Activated T-cell treated with anti-CD3 and anti-CD28 coated beads for 24 hours (primary cell): ENCODE results near the gene TMC4.
"Not testable (repeated sequence)": the region's sequence is repeated elsewhere in the genome, so short reads cannot be mapped to it uniquely, and the experiment has no call there.

Experiments used
- DNase-seq: peaks from one replicate; pipeline ENCODE4 v3.0.0-alpha.2; 2020; ENCODE audit warnings: low read depth

TMC4 gene

DNA sequence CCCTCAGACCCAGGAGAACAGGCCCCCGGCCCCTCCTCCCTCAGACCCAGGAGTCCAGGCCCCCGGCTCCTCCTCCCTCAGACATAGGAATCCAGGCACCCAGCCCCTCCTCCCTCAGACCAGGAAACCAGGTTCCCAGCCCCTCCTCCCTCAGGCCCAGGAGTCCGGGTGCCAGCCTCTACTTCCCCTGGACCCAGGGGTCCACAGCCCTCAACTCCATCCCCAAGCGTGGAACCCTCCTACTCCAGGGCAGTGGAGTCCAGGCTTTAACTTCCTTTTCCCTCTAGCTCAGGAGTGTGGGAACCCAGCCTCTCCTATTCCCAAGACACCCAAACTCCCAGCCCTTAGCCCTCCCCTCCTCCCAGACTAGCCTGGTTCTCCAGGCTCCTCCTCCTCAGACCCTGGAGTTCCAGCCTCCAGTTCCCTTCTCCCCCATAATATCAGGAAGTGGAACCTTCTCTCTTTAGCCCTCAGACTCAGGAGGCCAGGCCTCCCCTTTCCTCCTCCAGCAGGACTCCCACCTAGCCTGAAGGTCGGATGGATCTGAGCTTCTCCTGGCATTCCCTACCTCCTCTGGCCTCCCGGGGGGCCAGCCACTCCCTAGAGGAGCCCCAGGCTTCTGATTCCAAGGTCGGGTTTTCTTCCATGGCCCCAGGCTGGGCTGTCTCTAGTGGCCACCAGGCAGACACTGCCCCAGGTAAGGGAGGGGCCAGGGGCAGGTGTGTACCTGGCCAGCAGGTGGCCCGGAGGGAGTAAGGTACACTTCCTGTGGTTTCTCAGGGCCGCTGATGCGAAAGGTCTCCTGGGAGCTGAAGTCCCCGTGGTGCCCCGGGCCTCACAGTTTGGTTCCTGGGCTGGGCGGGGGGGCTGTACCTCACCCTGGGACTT lies at the start of gene TMC4:
TSS of gene TMC4 (minus strand) at position 690 of the 888 bp plus-strand sequence. CDS start at position 647, 43 bp downstream.
- no peak for DNase-seq

GRCh38 chr19:54221947-54222346 lies 49.0 kb upstream of the TMC4 start:
- DNase-seq = not testable (repeated sequence)

DNA sequence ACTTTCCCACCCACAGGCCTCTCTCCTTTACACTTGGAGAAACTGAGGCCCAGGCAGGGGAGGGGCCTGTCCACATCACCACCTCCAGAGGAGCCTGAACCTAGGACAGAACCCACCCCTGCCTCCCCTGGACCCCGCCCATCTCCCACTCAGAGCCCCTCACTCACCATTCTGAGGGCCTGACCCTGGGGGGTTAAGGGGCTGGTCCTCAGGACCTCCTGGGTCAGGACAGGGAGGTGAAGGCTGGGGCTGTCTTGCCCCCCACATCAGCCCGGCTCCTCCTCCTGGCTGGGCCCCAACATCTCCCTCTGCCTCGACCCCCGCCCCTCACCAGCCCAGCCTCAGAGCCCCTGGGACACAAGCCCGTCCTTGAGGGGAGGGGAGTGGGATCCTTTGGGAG lies 46.7 kb upstream of the TMC4 start:
- not testable (repeated sequence) for DNase-seq

- DNase-seq = no peak
These were observed 46.2 kb upstream of the TMC4 start for GRCh38 chr19:54218960-54219661.

- DNase-seq = no peak
These were observed 45.3 kb upstream of the TMC4 start for GRCh38 chr19:54218259-54218658.

DNA sequence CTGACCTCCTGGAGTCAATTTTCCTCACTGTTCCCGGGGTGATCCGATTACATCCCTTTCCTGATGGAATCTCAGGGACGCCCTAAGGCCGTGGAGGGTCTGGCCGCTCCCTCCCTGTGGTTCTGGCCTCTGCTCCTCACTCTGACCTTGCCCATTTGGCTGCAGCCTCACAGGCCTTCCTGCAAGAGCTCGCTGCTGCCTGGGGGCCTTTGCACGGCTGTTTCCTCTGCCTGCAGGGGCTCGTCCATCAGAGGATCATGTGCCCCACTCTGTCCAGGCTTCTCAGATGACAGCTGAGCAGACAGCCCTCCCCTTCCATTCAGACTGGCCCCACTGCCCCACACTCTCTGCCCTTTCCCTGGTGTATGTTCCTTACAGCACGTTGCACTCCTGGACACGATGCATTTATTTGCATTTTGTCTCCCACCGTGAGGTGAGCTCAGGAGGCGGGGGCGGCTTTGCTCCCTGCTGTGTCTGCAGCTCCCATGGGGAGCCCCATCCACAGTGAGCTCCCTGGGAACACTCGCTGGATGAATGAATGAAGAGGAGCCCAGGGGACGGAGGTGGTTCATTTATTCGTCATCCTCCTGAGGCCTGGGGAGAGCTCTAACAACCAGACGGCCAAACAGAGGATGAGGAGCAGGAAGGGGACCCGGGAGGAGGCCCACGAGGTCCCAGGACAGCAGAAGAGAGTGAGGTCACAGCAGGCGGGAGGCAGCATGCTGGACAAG lies 44.7 kb upstream of the TMC4 start:
- not testable (repeated sequence) for DNase-seq

DNA sequence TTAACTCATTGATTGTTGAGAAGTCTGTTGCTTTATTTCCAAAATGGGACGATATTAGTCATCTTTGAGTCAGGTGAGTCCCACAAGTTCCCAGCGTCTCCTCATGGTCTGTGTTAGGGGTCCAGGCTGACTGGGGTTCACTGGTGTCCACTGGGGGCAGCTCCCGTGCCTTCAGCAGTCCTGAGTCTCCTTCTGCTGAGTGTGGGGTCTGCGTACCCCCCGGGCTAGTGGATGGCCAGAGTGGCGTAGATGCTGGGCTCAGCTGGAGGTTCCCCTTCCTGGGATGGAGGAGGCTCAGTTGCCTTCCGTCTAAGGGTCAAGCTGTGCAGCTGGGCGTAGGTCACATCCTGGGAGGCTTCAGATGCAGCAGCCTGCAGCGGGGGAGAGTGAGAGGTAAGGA lies 43.9 kb upstream of the TMC4 start:
- DNase-seq = no peak

DNA sequence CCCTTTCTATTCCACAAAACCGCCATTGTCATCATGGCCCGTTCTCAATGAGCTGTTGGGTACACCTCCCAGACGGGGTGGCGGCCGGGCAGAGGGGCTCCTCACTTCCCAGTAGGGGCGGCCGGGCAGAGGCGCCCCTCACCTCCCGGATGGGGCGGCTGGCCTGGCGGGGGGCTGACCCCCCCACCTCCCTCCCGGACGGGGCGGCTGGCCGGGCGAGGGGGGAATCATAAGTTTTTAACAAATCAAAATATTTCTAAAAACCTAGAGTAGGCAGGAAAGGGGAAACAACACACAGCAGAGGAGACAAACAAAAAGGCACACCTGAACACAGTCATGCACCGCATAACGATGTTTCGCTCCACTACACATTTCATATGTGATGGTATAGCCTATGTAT lies 41.8 kb upstream of the TMC4 start:
- not testable (repeated sequence) for DNase-seq

DNA sequence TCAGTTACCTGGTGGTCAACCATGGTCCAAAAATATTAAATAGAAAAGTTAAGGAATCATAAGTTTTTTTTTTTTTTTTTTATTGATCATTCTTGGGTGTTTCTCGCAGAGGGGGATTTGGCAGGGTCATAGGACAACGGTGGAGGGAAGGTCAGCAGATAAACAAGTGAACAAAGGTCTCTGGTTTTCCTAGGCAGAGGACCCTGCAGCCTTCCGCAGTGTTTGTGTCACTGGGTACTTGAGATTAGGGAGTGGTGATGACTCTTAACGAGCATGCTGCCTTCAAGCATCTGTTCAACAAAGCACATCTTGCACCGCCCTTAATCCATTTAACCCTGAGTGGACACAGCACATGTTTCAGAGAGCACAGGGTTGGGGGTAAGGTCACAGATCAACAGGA lies 41.3 kb upstream of the TMC4 start:
- DNase-seq = not testable (repeated sequence)

- no peak for DNase-seq
These were observed 38.3 kb upstream of the TMC4 start for GRCh38 chr19:54211235-54211634.

- DNase-seq = peak; percentile 23
These were observed 37.0 kb upstream of the TMC4 start for GRCh38 chr19:54209811-54210494.

GRCh38 chr19:54209058-54209810 lies 36.3 kb upstream of the TMC4 start:
- DNase-seq = peak; percentile 20

DNA sequence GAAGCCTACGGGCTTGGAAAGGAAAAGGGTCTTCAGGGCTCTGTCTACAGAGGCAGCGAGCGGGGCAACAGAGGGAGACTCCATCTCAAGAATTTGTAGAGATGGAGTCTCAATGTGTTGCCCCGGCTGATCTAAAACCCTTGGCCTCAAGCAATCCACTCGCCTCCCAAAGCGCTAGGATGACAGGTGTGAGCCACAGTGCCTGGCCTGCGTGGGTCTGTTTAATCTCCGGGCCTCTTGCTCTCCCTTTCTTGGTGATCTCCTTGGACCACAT lies 35.8 kb upstream of the TMC4 start:
- no peak for DNase-seq

DNA sequence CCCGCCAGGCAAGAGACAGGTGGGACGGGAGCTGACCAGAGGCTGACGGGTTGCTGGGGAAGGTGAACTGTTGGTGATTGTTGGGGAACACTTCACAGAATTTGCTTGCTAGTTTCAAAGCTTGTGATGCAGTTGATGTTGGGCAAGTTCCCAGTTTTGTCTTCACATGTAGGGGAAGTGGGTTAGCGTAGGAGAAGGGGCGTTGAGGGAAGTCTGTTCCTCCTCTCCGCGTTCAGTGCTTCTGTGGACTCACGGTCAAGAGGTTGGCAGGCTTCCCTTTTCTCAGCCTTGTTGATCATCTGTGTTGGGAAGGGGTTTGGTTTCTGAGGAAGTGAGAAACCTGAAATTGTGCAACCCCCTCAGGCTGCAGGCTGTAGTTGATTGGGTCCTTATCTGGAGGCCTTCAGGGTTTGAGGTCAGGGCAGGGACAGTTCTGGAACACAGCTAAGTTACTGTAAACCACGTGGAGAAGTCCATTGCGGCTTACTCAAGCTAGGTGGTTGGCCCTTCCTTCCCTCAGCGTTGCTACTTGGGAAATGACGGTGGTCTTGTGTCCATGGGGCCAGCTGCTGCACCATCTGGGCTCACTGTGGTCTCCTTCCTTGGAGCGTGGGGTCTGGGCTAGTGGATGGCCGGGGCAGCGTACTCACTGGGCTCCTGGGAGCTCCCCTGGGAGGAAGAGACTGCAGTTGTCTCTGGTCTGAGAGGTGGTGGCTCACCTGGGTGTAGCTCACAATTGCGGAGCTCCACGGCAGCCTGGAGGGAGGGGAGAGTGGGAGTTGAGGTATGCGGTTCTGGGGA lies 35.2 kb upstream of the TMC4 start:
- peak; percentile 31 for DNase-seq

- DNase-seq = no peak
These were observed 34.7 kb upstream of the TMC4 start for GRCh38 chr19:54207676-54207982.

- DNase-seq = not testable (repeated sequence)
These were observed 34.2 kb upstream of the TMC4 start for GRCh38 chr19:54207193-54207592.

GRCh38 chr19:54206831-54207177 lies 33.8 kb upstream of the TMC4 start:
- no peak for DNase-seq

GRCh38 chr19:54206030-54206830 lies 33.3 kb upstream of the TMC4 start:
- no peak for DNase-seq

- no peak for DNase-seq
These were observed 32.0 kb upstream of the TMC4 start for GRCh38 chr19:54204767-54205468.
